ENCODE data around the gene GCK.

The GCK gene

DNA sequence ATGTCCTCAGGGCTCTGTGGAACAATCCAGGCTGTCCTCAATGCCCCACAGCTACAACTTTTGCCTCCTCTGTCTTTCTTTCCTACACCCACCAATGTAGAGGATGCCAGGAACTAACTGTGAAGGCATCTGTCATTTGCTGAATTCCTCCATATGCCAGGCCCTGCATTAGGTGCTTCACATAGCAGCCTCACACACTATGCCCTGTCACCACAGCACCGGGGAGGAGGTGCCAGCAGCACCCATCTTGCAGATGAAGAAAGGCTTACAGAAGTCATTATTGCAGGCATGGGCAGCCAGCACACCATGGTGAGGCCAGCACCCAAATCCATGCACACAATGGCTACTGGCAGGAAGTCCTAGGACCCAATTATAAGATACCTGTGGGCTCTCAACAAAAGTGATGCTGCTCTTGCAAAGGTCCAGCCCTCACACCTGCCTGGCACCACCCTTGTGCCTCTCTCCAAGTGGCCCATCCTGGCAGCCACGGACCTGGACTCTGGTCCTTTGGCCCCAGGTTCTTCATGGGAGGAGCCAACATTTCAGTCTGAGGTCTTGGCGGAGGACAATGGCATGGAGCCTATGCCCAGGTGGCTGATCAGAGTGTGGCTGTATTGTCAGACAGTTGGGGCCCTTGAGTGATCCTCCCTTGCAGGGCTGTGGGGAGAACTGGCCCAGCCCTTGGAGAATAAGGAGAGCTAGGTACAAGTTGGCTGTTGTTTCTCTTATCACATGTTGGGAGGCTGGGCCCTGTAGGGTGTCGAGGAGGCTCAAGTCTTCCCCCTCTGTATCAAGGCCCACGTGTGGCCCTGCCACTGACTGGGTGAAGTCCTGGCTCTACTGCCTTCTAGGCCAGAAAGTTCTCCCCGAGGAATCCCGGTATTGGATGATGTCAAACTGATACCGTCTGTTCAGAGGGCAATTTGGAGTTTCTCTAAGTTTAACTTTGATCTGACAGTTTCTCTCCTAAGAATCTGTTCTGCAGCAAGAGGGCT, 33.8 kb downstream of the GCK start:
- DNase-seq (ENCODE audit: low read depth) = no peak

DNA sequence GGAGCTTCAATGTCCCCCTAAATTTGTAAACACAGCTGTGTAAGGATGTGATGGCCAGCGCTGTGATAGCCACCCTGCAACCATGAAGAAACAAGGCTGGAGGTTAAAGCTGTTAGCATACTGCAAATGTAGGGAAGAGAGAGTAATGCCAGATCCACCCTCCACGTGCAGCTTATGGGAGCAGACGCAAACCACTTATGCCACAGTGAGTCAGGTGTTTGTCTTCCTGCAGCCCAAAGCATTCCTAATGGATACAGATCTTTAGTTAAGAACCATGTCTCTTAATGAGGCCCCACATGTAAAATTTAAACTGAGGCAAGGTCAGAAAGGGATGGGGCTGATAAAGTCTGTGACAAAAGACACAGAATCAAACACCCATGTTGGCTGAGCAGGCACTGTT, 34.5 kb downstream of the GCK start:
- no peak for DNase-seq (ENCODE audit: low read depth)

DNA sequence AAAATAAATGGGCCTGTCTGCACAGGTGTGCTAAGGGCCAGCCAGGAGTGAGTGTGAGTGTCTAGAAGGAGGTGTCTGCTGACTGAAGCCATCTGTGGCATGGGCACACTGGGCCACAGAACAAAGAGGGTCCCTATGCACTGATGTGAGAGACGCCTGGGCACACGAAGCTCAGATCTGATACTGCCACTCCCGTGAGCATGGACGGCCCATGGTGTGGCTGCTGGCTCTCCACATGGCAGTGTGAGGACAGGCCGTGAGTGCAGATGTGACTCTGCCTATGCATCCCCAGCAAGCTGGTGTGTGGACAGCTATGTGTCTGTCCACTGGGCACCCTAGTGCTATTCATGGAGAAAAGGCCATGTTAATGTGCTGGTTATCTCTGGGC, 35.3 kb downstream of the GCK start:
- DNase-seq (ENCODE audit: low read depth) = no peak

GRCh38 chr7:44152971-44153947, 36.0 kb downstream of the GCK start:
- no peak for DNase-seq (ENCODE audit: low read depth)

- DNase-seq (ENCODE audit: low read depth) = no peak
Observed at GRCh38 chr7:44151956-44152355, 37.3 kb downstream of the GCK start.

DNA sequence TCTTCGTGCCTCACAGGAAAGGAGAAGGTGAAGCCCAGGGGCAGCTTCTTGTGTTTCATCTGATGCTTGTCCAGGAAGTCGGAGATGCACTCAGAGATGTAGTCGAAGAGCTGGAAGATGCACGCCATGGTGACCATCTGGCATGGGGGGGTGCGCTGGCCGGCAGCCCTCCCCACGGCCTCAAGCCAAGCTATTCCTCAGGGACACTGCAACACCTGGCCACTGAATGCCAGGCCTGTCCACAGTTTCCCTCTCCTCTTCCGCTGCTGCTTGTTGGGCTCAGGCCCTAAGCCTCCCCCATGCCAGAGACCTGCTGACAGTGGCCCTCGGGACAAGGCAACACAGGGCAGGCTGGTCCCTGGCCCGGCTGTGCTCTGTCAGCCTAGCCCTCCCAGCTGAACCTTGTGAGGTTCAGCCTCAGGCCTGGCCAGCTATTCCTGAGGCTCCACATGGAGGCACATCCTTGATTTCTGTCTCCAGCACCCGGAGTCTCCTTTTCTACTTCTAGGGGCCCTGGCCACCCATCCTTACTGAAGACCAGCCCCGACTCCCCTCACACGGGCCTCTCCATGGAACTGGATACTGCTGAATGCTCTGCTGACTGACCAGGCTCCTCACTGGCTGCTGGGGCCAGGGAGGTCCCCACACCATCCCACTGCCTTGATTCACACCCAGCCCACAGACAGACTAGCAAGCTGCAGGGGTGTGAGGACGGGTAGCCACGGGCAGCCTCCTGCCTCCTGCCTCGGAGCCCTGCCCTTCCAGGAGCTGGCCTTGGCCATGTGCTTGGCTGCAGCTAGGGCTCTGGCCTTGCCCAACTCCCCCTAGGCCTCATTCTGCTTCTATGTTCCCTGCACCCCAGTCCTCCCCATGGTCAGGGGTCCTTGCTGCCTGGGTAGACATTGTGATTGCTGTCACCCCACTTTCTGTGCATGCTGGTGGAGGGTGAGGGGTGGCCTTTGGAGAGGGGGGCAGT, 38.0 kb downstream of the GCK start:
- DNase-seq (ENCODE audit: low read depth) = no peak

DNA sequence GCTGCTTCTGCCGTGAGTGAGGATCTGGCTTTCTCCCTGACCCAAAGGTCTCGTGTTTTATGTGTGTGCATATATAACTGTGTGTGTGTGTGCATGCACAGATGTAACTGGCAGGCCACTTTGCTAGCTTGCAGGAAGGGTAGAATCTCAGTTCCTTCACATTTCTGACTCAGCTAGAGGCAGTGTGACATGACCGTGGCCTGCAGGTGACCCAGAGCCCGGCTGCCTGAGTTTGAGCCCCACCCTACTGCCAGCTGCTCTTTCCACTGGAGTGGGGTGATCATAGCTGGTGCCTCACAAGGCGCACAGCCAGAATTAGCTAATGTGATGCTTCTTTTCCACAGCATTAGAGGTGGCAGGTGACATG, 38.8 kb downstream of the GCK start:
- DNase-seq (ENCODE audit: low read depth) = no peak

GRCh38 chr7:44149571-44150465, 39.4 kb downstream of the GCK start:
- DNase-seq (ENCODE audit: low read depth) = peak; percentile 23

DNA sequence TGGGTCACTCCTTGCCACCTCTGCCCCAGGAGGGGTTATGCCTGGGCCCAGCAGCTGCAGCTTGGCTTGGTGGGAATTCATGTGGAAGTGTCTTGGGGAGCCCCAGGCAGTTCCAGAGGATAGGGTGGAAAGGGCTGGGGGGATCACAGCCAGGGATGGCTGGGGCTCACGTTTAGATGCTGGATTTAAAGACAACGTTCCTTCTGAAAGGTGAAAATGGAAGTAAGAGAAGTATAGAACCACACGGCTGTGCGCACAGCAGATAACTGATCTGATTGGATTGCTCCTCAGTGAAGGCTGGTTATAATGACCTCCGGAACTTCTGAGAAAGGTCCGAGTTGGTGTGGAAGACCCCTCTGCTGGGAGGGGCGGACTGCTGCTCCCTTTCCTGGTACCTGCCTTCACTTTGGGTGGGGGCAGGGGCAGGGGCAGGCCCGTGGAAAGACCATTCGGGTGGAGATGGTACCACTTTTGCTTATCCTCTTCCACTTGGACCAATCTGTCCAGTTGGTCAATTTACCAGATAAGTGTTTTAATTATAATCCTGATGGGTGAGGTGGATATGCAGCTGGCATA, 40.2 kb downstream of the GCK start:
- DNase-seq (ENCODE audit: low read depth) = no peak

DNA sequence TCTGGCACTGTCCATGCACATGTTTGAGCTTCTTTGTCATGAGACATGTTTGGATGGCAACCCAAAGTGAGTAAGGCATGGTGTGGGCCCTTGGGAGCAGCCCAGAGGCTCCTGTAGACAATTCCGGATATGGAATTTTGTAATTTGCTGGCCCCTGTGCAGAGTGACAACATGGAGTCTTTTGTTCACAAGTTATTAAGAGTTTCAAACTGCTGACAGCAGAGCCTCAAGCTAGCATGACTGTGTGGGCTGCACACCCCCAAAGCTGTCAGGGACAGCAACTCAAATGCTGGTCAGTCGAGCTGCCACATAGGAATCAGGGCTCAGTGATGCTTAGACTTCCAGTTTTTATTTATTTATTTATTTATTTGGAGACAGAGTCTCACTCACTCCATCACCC, 41.1 kb downstream of the GCK start:
- no peak for DNase-seq (ENCODE audit: low read depth)

- DNase-seq (ENCODE audit: low read depth) = no peak
Observed at GRCh38 chr7:44147026-44147991, 41.9 kb downstream of the GCK start.

GRCh38 chr7:44145969-44146911, 43.0 kb downstream of the GCK start:
- DNase-seq (ENCODE audit: low read depth) = no peak

- no peak for DNase-seq (ENCODE audit: low read depth)
Observed at GRCh38 chr7:44145479-44145968, 43.7 kb downstream of the GCK start.

- DNase-seq (ENCODE audit: low read depth) = no peak
Observed at GRCh38 chr7:44144968-44145478, 44.2 kb downstream of the GCK start.

DNA sequence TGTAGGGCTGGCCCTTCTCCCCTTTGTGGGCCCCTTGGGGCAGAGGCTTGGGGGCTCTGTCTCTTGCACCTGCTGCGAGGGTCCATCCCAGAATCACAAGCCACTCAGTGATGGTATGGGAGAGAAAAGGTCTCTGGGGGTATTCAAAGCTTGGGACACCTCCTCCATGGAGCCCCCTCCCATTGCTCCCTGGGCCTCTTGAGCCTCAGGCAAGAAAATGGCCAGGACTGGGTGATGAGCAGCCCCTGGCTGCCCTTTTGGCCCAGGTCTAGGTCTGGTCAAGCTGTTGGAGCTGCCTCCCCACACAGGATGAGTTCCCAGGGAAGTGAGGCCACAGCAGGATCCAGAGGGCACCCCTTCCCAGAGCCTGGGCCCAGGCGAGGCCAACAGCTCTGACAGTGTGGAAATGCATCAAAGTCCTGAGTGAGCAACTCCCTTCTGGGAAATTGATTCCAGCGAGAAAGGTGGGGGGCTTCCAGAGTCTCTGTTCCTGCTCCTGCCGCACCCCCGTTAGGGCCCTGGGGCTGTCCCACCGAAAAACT, 44.7 kb downstream of the GCK start:
- DNase-seq (ENCODE audit: low read depth) = no peak

GRCh38 chr7:44143646-44144250, 45.5 kb downstream of the GCK start:
- no peak for DNase-seq (ENCODE audit: low read depth)

GRCh38 chr7:44142028-44142427, 47.2 kb downstream of the GCK start:
- no peak for DNase-seq (ENCODE audit: low read depth)

All from stromal cell of bone marrow (primary cell).